Loucy (cell line): ENCODE data around the gene GNB1L.

ENCODE experiments used
- EZH2phosphoT487 ChIP-seq: fragments of 200-600 bp; IDR thresholded peaks from 2 replicates; pipeline ENCODE4 v1.6.1; 2018; ENCODE audit warnings: antibody characterized with exemption, mild to moderate bottlenecking, moderate library complexity, borderline replicate concordance
- TF ChIP-seq, protein P1 (sequence below): fragments of 200-600 bp; sonication (generic); conservative IDR thresholded peaks from 2 replicates; pipeline ENCODE4 v1.5.1; 2014; ENCODE audit warnings: mild to moderate bottlenecking, antibody characterized with exemption, low read length

DNA sequence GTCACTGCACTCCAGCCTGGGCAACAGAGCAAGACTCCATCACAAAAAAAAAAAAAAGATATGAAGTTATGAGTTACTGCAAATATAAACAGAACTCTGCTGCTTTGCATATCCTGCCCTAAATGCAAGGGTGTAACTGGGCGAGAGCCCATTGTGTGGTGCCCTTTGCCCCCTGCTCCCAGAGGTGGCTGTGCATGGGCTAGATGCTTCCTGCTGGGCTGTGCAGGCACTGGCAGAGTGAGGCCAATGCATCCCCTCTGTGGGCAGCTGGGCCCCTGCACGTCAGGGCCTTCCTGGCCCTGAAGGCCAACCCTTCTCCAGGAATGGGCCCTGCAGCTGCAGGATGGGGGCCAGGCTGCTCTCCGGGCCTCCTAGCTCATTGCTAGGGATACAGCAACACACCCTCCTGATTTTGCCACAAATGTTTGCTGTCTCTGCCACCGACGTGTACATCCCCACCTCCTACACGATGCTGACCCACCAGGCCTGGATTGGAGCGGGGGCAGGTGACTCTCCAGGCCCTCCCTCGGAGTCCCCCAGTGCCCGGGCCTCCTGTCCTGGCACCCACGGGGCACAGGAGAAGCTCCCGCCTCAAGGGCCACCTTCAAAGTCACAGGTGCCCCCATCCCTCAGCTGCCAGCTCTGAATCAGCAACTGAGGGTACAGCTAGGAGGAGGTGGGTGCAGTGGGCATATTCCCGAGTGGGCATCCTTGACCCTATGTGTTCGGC, 46.2 kb upstream of the GNB1L start:
- TF ChIP-seq, protein P1, sequence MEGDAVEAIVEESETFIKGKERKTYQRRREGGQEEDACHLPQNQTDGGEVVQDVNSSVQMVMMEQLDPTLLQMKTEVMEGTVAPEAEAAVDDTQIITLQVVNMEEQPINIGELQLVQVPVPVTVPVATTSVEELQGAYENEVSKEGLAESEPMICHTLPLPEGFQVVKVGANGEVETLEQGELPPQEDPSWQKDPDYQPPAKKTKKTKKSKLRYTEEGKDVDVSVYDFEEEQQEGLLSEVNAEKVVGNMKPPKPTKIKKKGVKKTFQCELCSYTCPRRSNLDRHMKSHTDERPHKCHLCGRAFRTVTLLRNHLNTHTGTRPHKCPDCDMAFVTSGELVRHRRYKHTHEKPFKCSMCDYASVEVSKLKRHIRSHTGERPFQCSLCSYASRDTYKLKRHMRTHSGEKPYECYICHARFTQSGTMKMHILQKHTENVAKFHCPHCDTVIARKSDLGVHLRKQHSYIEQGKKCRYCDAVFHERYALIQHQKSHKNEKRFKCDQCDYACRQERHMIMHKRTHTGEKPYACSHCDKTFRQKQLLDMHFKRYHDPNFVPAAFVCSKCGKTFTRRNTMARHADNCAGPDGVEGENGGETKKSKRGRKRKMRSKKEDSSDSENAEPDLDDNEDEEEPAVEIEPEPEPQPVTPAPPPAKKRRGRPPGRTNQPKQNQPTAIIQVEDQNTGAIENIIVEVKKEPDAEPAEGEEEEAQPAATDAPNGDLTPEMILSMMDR: no peak
- TF ChIP-seq EZH2phosphoT487: no peak
